ENCODE results near the gene SEMA4B.
A peak's percentile ranks its signal among the peaks of the same experiment; 100 is the strongest.

Gene SEMA4B

DNA sequence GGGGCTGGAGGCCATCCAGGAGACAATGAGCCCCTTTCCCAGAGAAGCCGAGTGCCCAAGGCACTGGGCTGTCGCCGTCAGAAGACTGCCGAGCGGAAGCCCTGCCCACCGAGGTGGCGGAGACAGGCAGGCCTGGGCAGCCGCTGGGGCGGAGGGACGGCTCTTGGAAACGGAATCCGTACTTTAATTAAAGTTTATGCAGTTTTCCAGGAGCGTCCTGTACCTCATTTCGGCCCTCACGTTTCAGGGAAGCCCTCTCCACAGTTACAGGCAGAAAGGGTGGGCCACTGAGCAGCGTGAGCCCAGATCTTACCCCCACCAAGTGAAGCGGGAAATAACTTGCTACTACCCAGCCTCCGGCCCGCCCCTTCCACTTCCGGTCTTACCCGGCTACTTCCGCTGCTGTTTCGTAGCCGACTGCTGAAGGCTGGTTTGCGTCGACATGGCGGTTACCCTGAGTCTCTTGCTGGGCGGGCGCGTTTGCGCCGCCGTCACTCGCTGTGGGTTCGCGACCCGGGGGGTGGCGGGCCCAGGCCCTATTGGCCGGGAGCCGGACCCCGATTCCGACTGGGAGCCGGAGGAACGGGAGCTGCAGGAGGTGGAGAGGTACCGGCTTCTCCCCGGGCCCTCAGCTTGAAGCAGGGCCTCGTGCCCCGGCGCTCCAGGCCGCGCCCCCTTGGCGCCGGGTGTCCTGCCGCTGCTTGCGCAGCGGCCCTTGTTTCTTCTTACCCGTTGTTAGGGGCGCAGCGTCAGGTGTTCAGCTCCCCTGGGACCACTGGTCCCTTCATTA is 64.3 kb downstream of the SEMA4B start, which contains the start of gene NGRN:
Gene NGRN, plus strand, starts transcription at position 402 of the 790 bp plus-strand sequence. Its CDS starts 41 bp downstream, at position 443.
- Histone ChIP-seq H2AFZ (ENCODE audit: low read depth, low read length) (peak within 1 kb of the TSS; percentile 67), H3K79me2 (ENCODE audit: low read length) (peaks cover 53% of the 10 kb centered on the region)

DNA sequence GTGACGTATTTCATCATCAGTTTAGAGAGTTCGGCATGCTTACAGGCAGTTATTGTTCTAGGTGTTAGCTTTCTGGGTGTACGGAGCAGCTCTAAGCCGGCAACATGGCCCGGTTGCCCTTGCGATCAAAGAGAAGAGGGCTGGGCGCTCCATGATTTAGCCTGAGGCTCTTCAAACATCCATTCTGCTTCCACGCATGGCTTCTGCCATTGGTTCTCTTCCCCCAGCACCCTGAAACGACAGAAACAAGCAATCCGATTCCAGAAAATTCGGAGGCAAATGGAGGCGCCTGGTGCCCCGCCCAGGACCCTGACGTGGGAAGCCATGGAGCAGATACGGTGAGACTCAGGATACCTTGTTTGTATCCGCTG is 64.9 kb downstream of the SEMA4B start:
- Histone ChIP-seq H3K4me1 (ENCODE audit: low read length) (peaks cover 17% of the 10 kb centered on the region), H3K27ac (ENCODE audit: low read length) (peak overlapping the region; percentile 72), H3K79me2 (ENCODE audit: low read length) (peaks cover 59% of the 10 kb centered on the region), H4K20me1 (ENCODE audit: insufficient read depth, low read length) (peaks cover 20% of the 10 kb centered on the region), H3K27me3 (ENCODE audit: low read depth, low read length) (no peaks in the 10 kb centered on the region), H3K36me3 (replicated peaks; ENCODE audit: low read depth, low read length) (peaks cover 24% of the 10 kb centered on the region), H3K4me2 (ENCODE audit: low read length) (peak overlapping the region; percentile 88), H3K4me3 (ENCODE audit: low read length) (peak overlapping the region; percentile 82), H2AFZ (ENCODE audit: low read depth, low read length) (peak overlapping the region; percentile 67), H3K9me3 (ENCODE audit: insufficient read depth, low read length) (no peaks in the 10 kb centered on the region), H3K9ac (ENCODE audit: low read length) (peak overlapping the region; percentile 70)
- no peak for TF ChIP-seq EZH2phosphoT487 (IDR thresholded peaks at IDR 0.05; ENCODE audit: low read depth)

More for the DNA sequence above, 64.3 kb downstream of the SEMA4B start, which contains the start of gene NGRN:
- H3K27me3 ChIP-seq (ENCODE audit: low read depth, low read length): no peaks in the 10 kb centered on the region
- TF ChIP-seq, protein P1, sequence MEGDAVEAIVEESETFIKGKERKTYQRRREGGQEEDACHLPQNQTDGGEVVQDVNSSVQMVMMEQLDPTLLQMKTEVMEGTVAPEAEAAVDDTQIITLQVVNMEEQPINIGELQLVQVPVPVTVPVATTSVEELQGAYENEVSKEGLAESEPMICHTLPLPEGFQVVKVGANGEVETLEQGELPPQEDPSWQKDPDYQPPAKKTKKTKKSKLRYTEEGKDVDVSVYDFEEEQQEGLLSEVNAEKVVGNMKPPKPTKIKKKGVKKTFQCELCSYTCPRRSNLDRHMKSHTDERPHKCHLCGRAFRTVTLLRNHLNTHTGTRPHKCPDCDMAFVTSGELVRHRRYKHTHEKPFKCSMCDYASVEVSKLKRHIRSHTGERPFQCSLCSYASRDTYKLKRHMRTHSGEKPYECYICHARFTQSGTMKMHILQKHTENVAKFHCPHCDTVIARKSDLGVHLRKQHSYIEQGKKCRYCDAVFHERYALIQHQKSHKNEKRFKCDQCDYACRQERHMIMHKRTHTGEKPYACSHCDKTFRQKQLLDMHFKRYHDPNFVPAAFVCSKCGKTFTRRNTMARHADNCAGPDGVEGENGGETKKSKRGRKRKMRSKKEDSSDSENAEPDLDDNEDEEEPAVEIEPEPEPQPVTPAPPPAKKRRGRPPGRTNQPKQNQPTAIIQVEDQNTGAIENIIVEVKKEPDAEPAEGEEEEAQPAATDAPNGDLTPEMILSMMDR (IDR thresholded peaks at IDR 0.05; ENCODE audit: low read depth, low read length): no peak
- no peak for TF ChIP-seq EZH2phosphoT487 (IDR thresholded peaks at IDR 0.05; ENCODE audit: low read depth)
- peak within 1 kb of the TSS; percentile 70 for H3K9ac ChIP-seq (ENCODE audit: low read length)
- H3K4me3 ChIP-seq (ENCODE audit: low read length): peak within 1 kb of the TSS; percentile 82
- peak within 1 kb of the TSS; percentile 72 for H3K27ac ChIP-seq (ENCODE audit: low read length)
- H3K36me3 ChIP-seq (replicated peaks; ENCODE audit: low read depth, low read length): peaks cover 20% of the 10 kb centered on the region
- peaks cover 17% of the 10 kb centered on the region for H4K20me1 ChIP-seq (ENCODE audit: insufficient read depth, low read length)
- no peaks in the 10 kb centered on the region for H3K9me3 ChIP-seq (ENCODE audit: insufficient read depth, low read length)
- H3K4me1 ChIP-seq (ENCODE audit: low read length): peaks cover 17% of the 10 kb centered on the region
- peak within 1 kb of the TSS; percentile 88 for H3K4me2 ChIP-seq (ENCODE audit: low read length)

DNA sequence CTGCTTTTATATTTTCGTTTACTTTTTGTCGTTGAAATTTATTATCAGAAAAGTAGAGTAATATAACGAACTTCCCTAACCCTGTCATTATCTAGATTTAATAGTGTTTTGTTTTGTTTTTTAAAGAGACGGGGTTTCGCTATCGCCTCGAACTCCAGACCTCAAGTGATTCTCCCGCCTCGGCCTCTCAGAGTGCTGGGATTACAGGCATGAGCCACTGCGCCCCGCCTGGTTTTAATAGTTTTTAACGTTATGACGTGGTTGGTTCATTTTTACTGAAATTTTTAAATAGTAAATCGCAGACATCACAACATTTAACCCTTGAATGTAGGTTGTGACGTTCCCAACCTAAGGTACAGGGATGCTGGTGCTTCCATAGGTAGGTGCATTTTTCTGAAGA is 65.4 kb downstream of the SEMA4B start:
- Histone ChIP-seq H2AFZ (ENCODE audit: low read depth, low read length) (peak overlapping the region; percentile 67; the same call in 1 of the 2 replicates), H3K79me2 (ENCODE audit: low read length) (peaks cover 63% of the 10 kb centered on the region), H3K9me3 (ENCODE audit: insufficient read depth, low read length) (no peaks in the 10 kb centered on the region), H3K27me3 (ENCODE audit: low read depth, low read length) (no peaks in the 10 kb centered on the region), H3K36me3 (replicated peaks; ENCODE audit: low read depth, low read length) (peaks cover 29% of the 10 kb centered on the region), H3K27ac (ENCODE audit: low read length) (peak overlapping the region; percentile 72), H3K4me1 (ENCODE audit: low read length) (peaks cover 17% of the 10 kb centered on the region), H3K9ac (ENCODE audit: low read length) (peak overlapping the region; percentile 70), H3K4me2 (ENCODE audit: low read length) (peak overlapping the region; percentile 88), H3K4me3 (ENCODE audit: low read length) (peak overlapping the region; percentile 82), H4K20me1 (ENCODE audit: insufficient read depth, low read length) (peaks cover 20% of the 10 kb centered on the region)
- TF ChIP-seq, protein P1 (IDR thresholded peaks at IDR 0.05; ENCODE audit: low read depth, low read length): no peak
- no peak for TF ChIP-seq EZH2phosphoT487 (IDR thresholded peaks at IDR 0.05; ENCODE audit: low read depth)

DNA sequence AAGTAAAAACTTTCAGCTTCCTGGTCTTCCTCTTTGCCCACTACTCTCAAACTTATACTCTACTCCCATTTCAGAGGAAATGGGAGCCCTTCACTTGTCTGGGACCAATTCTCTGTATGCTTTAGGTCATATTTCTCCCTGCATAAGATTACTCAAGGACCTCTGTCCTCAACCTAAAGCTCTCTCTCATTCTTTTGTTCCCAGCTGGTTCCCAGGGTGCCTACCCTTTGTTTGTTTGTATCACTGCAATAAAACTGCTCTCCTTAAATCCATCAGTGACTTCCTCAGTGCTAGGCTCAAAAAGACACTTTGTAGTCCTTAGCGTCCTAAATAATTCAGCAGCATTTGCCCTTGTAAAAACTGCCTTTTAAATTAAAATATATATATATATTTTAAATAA is 67.3 kb downstream of the SEMA4B start:
- peaks cover 17% of the 10 kb centered on the region for H3K4me1 ChIP-seq (ENCODE audit: low read length)
- H3K9me3 ChIP-seq (ENCODE audit: insufficient read depth, low read length): no peaks in the 10 kb centered on the region
- H3K27me3 ChIP-seq (ENCODE audit: low read depth, low read length): no peaks in the 10 kb centered on the region
- H3K9ac ChIP-seq (ENCODE audit: low read length): no peak overlapping the region
- no peak overlapping the region for H3K4me3 ChIP-seq (ENCODE audit: low read length)
- peaks cover 47% of the 10 kb centered on the region for H3K36me3 ChIP-seq (replicated peaks; ENCODE audit: low read depth, low read length)
- TF ChIP-seq EZH2phosphoT487 (IDR thresholded peaks at IDR 0.05; ENCODE audit: low read depth): no peak
- TF ChIP-seq, protein P1 (IDR thresholded peaks at IDR 0.05; ENCODE audit: low read depth, low read length): no peak
- H3K4me2 ChIP-seq (ENCODE audit: low read length): no peak overlapping the region
- peaks cover 81% of the 10 kb centered on the region for H3K79me2 ChIP-seq (ENCODE audit: low read length)
- H2AFZ ChIP-seq (ENCODE audit: low read depth, low read length): no peak overlapping the region
- H3K27ac ChIP-seq (ENCODE audit: low read length): no peak overlapping the region
- peaks cover 26% of the 10 kb centered on the region for H4K20me1 ChIP-seq (ENCODE audit: insufficient read depth, low read length)

All from OCI-LY3 (cell line).